Trophoblast cell (in vitro differentiated cells and primary cell): Measurements from ENCODE around the gene NLGN4X.

Source experiments
- DNase-seq, 2 donors: peaks; one replicate each; pipeline ENCODE4 v3.0.0-alpha.2; 2016
- H2AFZ ChIP-seq: 2 replicates; pipeline ENCODE4 v1.6.1; 2013; ENCODE audit warnings: low read length, moderate library complexity, mild to moderate bottlenecking; ENCODE audit not compliant: insufficient read depth, poor library complexity
- H2AK5ac ChIP-seq: 2 replicates; pipeline ENCODE4 v1.6.1; 2013; ENCODE audit warnings: mild to moderate bottlenecking, low read length
- H2BK120ac ChIP-seq: 2 replicates; pipeline ENCODE4 v1.6.1; 2013; ENCODE audit warnings: low read length, mild to moderate bottlenecking, moderate library complexity; ENCODE audit not compliant: insufficient read depth, poor library complexity
- H2BK12ac ChIP-seq: 2 replicates; pipeline ENCODE4 v1.6.1; 2013; ENCODE audit warnings: mild to moderate bottlenecking, low read length, moderate library complexity
- H2BK5ac ChIP-seq: 2 replicates; pipeline ENCODE4 v1.6.1; 2013; ENCODE audit warnings: low read length, low read depth, moderate library complexity, mild to moderate bottlenecking; ENCODE audit not compliant: poor library complexity
- H3K14ac ChIP-seq: 2 replicates; pipeline ENCODE4 v1.6.1; 2013; ENCODE audit warnings: mild to moderate bottlenecking, low read length
- H3K18ac ChIP-seq: 2 replicates; pipeline ENCODE4 v1.6.1; 2013; ENCODE audit warnings: mild to moderate bottlenecking, low read length
- H3K23ac ChIP-seq: 2 replicates; pipeline ENCODE4 v1.6.1; 2013; ENCODE audit warnings: low read length
- H3K27ac ChIP-seq: 2 replicates; pipeline ENCODE4 v1.5.1; 2013; ENCODE audit warnings: low read depth, mild to moderate bottlenecking, inconsistent platforms, low read length, moderate library complexity
- H3K27me3 ChIP-seq: 2 replicates; pipeline ENCODE4 v1.6.1; 2013; ENCODE audit warnings: inconsistent platforms, mild to moderate bottlenecking, low read length, moderate library complexity; ENCODE audit not compliant: insufficient read depth
- H3K36me3 ChIP-seq, 2 experiments: 1 replicate in 1 of 2; 2 replicates in 1 of 2; pipeline ENCODE4 v1.6.1; 2013; ENCODE audit warnings: low read length in 2 of 2, mild to moderate bottlenecking in 2 of 2, moderate library complexity in 1 of 2; ENCODE audit not compliant: insufficient read depth in 2 of 2, control insufficient read depth in 1 of 2
- H3K4ac ChIP-seq: 2 replicates; pipeline ENCODE4 v1.6.1; 2013; ENCODE audit warnings: low read depth, mild to moderate bottlenecking, low read length, moderate library complexity
- H3K4me1 ChIP-seq, 2 experiments: 1 replicate in 1 of 2; 2 replicates in 1 of 2; pipeline ENCODE4 v1.6.1; 2013; ENCODE audit warnings: low read length in 2 of 2, mild to moderate bottlenecking in 2 of 2, moderate library complexity in 1 of 2; ENCODE audit not compliant: insufficient read depth in 2 of 2, control insufficient read depth in 1 of 2
- H3K4me2 ChIP-seq: 2 replicates; pipeline ENCODE4 v1.6.1; 2013; ENCODE audit warnings: inconsistent platforms, mild to moderate bottlenecking, low read length, moderate library complexity
- H3K4me3 ChIP-seq: 2 replicates; pipeline ENCODE4 v1.5.1; 2013; ENCODE audit warnings: mild to moderate bottlenecking, low read depth, low read length, inconsistent platforms
- H3K79me1 ChIP-seq: one replicate; pipeline ENCODE4 v1.6.1; 2013; ENCODE audit warnings: low read length
- H3K79me2 ChIP-seq: 2 replicates; pipeline ENCODE4 v1.6.1; 2013; ENCODE audit warnings: low read length, mild to moderate bottlenecking; ENCODE audit not compliant: control insufficient read depth, insufficient read depth, poor library complexity
- H3K9ac ChIP-seq: 2 replicates; pipeline ENCODE4 v1.6.1; 2013; ENCODE audit warnings: mild to moderate bottlenecking, low read length
- H3K9me3 ChIP-seq: 2 replicates; pipeline ENCODE4 v1.6.1; 2013; ENCODE audit warnings: low read depth, mild to moderate bottlenecking, control low read depth, inconsistent platforms, low read length; ENCODE audit not compliant: insufficient read depth
- H4K12ac ChIP-seq: 2 replicates; pipeline ENCODE4 v1.6.1; 2013; ENCODE audit warnings: low read depth, mild to moderate bottlenecking, low read length, moderate library complexity
- H4K8ac ChIP-seq: 2 replicates; pipeline ENCODE4 v1.6.1; 2013; ENCODE audit warnings: low read depth, mild to moderate bottlenecking, low read length, moderate library complexity
- H4K91ac ChIP-seq: one replicate; pipeline ENCODE4 v1.6.1; 2013; ENCODE audit warnings: low read depth, mild to moderate bottlenecking, low read length, moderate library complexity
- WGBS: extraction: QIAGEN DNeasy Blood & Tissue Kit; methylation state at CpG from one replicate; pipeline ENCODE4 v1.1.7; 2013; ENCODE audit warnings: missing lambda C conversion rate; ENCODE audit not compliant: insufficient read length, insufficient coverage; ENCODE audit errors: extremely low coverage; 5-methylcytosine and 5-hydroxymethylcytosine counted together

Gene NLGN4X

GRCh38 chrX:5876984-5877596 lies 351.6 kb downstream of the NLGN4X start:
- no peaks in the 10 kb centered on the region for H3K79me1 ChIP-seq
- no peak overlapping the region for H2BK5ac ChIP-seq
- no peaks in the 10 kb centered on the region for H3K9me3 ChIP-seq
- peak in 1 of 2 donors; percentile 48 for DNase-seq
- no peak overlapping the region for H3K27ac ChIP-seq
- H3K18ac ChIP-seq, result no peak overlapping the region
- no CpG with 5 or more reads among the region's 12 CpGs for WGBS
- no peak overlapping the region for H3K23ac ChIP-seq
- no peak overlapping the region for H4K8ac ChIP-seq
- no peaks in the 10 kb centered on the region for H3K36me3 ChIP-seq
- no peaks in the 10 kb centered on the region for H3K79me2 ChIP-seq
- H2BK120ac ChIP-seq, result no peak overlapping the region
- H3K4me3 ChIP-seq, result no peak overlapping the region
- no peak overlapping the region for H3K4ac ChIP-seq
- no peak overlapping the region for H2BK12ac ChIP-seq
- no peak overlapping the region for H4K91ac ChIP-seq
- no peak overlapping the region for H3K14ac ChIP-seq
- H2AK5ac ChIP-seq, result no peak overlapping the region
- no peaks in the 10 kb centered on the region for H3K27me3 ChIP-seq
- H4K12ac ChIP-seq, result no peak overlapping the region
- no peak overlapping the region for H2AFZ ChIP-seq
- H3K4me1 ChIP-seq, result no peaks in the 10 kb centered on the region
- H3K4me2 ChIP-seq, result no peak overlapping the region
- no peak overlapping the region for H3K9ac ChIP-seq

GRCh38 chrX:5870238-5870637 lies 358.4 kb downstream of the NLGN4X start:
- no peak overlapping the region for H3K14ac ChIP-seq
- no peak overlapping the region for H4K12ac ChIP-seq
- H3K4ac ChIP-seq, result no peak overlapping the region
- no peaks in the 10 kb centered on the region for H3K9me3 ChIP-seq
- H4K8ac ChIP-seq, result no peak overlapping the region
- no peak overlapping the region for H2BK5ac ChIP-seq
- DNase-seq, result no peak
- H3K23ac ChIP-seq, result no peak overlapping the region
- no peaks in the 10 kb centered on the region for H3K79me1 ChIP-seq
- no peaks in the 10 kb centered on the region for H3K27me3 ChIP-seq
- no peaks in the 10 kb centered on the region for H3K4me1 ChIP-seq
- H2BK12ac ChIP-seq, result no peak overlapping the region
- H3K4me2 ChIP-seq, result no peak overlapping the region
- H2AFZ ChIP-seq, result no peak overlapping the region
- H3K27ac ChIP-seq, result no peak overlapping the region
- WGBS, result no CpG with 5 or more reads among the region's 3 CpGs
- no peak overlapping the region for H2BK120ac ChIP-seq
- no peaks in the 10 kb centered on the region for H3K79me2 ChIP-seq
- H4K91ac ChIP-seq, result no peak overlapping the region
- H3K36me3 ChIP-seq, result no peaks in the 10 kb centered on the region
- no peak overlapping the region for H2AK5ac ChIP-seq
- H3K18ac ChIP-seq, result no peak overlapping the region
- no peak overlapping the region for H3K4me3 ChIP-seq
- no peak overlapping the region for H3K9ac ChIP-seq

- no peak for DNase-seq
- H3K36me3 ChIP-seq, result no peaks in the 10 kb centered on the region
- H4K8ac ChIP-seq, result no peak overlapping the region
- H3K23ac ChIP-seq, result no peak overlapping the region
- H3K79me2 ChIP-seq, result no peaks in the 10 kb centered on the region
- H3K4me2 ChIP-seq, result no peak overlapping the region
- no peaks in the 10 kb centered on the region for H3K27me3 ChIP-seq
- no peak overlapping the region for H2BK5ac ChIP-seq
- H3K4me1 ChIP-seq, result no peaks in the 10 kb centered on the region
- WGBS, result no CpG with 5 or more reads among the region's 7 CpGs
- no peak overlapping the region for H3K14ac ChIP-seq
- H3K9ac ChIP-seq, result no peak overlapping the region
- no peak overlapping the region for H4K12ac ChIP-seq
- no peak overlapping the region for H2BK12ac ChIP-seq
- no peak overlapping the region for H2BK120ac ChIP-seq
- no peak overlapping the region for H4K91ac ChIP-seq
- H3K27ac ChIP-seq, result no peak overlapping the region
- H3K4me3 ChIP-seq, result no peak overlapping the region
- H3K18ac ChIP-seq, result no peak overlapping the region
- no peak overlapping the region for H3K4ac ChIP-seq
- no peak overlapping the region for H2AFZ ChIP-seq
- no peaks in the 10 kb centered on the region for H3K9me3 ChIP-seq
- no peaks in the 10 kb centered on the region for H3K79me1 ChIP-seq
- H2AK5ac ChIP-seq, result no peak overlapping the region
These were observed 358.9 kb downstream of the NLGN4X start for GRCh38 chrX:5869786-5870185.

GRCh38 chrX:5867778-5868177 lies 360.9 kb downstream of the NLGN4X start:
- no peaks in the 10 kb centered on the region for H3K79me2 ChIP-seq
- H3K4me3 ChIP-seq, result no peak overlapping the region
- no peak overlapping the region for H4K91ac ChIP-seq
- H3K79me1 ChIP-seq, result no peaks in the 10 kb centered on the region
- H3K4ac ChIP-seq, result no peak overlapping the region
- no peak for DNase-seq
- H4K8ac ChIP-seq, result no peak overlapping the region
- H3K9me3 ChIP-seq, result no peaks in the 10 kb centered on the region
- no peak overlapping the region for H3K18ac ChIP-seq
- no peak overlapping the region for H2BK120ac ChIP-seq
- H3K27ac ChIP-seq, result no peak overlapping the region
- no CpG with 5 or more reads among the region's 2 CpGs for WGBS
- H3K36me3 ChIP-seq, result no peaks in the 10 kb centered on the region
- no peak overlapping the region for H3K9ac ChIP-seq
- no peak overlapping the region for H3K14ac ChIP-seq
- H3K4me2 ChIP-seq, result no peak overlapping the region
- no peak overlapping the region for H2AFZ ChIP-seq
- H2AK5ac ChIP-seq, result no peak overlapping the region
- H3K27me3 ChIP-seq, result no peaks in the 10 kb centered on the region
- no peak overlapping the region for H4K12ac ChIP-seq
- no peak overlapping the region for H2BK5ac ChIP-seq
- H3K23ac ChIP-seq, result no peak overlapping the region
- no peak overlapping the region for H2BK12ac ChIP-seq
- no peaks in the 10 kb centered on the region for H3K4me1 ChIP-seq
